SU-DHL-6 (cell line): ENCODE data around the gene PPP1R11.
"Not testable (repeated sequence)": the region's sequence is repeated elsewhere in the genome, so short reads cannot be mapped to it uniquely, and the experiment has no call there.

ENCODE experiments used
- H2AFZ ChIP-seq: fragments of 200-600 bp; sonication (generic); 2 replicates; pipeline ENCODE4 v1.6.1; 2014; ENCODE audit warnings: low read depth, mild to moderate bottlenecking, moderate library complexity, mixed read lengths, antibody characterized with exemption, low read length; ENCODE audit not compliant: severe bottlenecking
- H3F3A ChIP-seq: fragments of 200-600 bp; shearing (Covaris generic); 2 replicates; pipeline ENCODE4 v1.6.0; 2016; ENCODE audit warnings: antibody characterized with exemption, mild to moderate bottlenecking; ENCODE audit not compliant: insufficient read depth
- H3K27ac ChIP-seq: fragments of 200-600 bp; sonication (generic); 2 replicates; pipeline ENCODE4 v1.5.1; 2016; ENCODE audit warnings: low read depth, mild to moderate bottlenecking, low read length, moderate library complexity, mixed read lengths
- H3K27me3 ChIP-seq: fragments of 200-600 bp; sonication (generic), shearing (Covaris generic); 2 replicates; pipeline ENCODE4 v1.6.0; 2014; ENCODE audit warnings: mild to moderate bottlenecking, low read length
- H3K36me3 ChIP-seq: fragments of 200-600 bp; sonication (generic); 2 replicates; pipeline ENCODE4 v1.6.1; 2014; ENCODE audit warnings: mild to moderate bottlenecking, low read length, mixed read lengths
- H3K4me2 ChIP-seq: fragments of 300-600, 200-600 bp; shearing (Covaris generic), sonication (generic); 2 replicates; pipeline ENCODE4 v1.6.0; 2014; ENCODE audit warnings: low read length, low read depth, mild to moderate bottlenecking; ENCODE audit not compliant: poor library complexity, severe bottlenecking
- H3K4me3 ChIP-seq: fragments of 200-600 bp; sonication (generic); 2 replicates; pipeline ENCODE4 v1.5.1; 2014; ENCODE audit warnings: antibody characterized with exemption, low read length, mild to moderate bottlenecking, mixed read lengths; ENCODE audit not compliant: insufficient read depth, poor library complexity, severe bottlenecking
- H3K79me2 ChIP-seq: fragments of 200-600 bp; sonication (generic); 2 replicates; pipeline ENCODE4 v1.6.1; 2014; ENCODE audit warnings: mild to moderate bottlenecking, low read length, moderate library complexity; ENCODE audit not compliant: insufficient read depth
- H3K9ac ChIP-seq: fragments of 200-600 bp; sonication (generic); 2 replicates; pipeline ENCODE4 v1.7.0; 2014; ENCODE audit warnings: mild to moderate bottlenecking, low read length
- H3K9me2 ChIP-seq: fragments of 200-600 bp; sonication (generic); replicated peaks from 2 replicates; pipeline ENCODE4 v1.6.1; 2014; ENCODE audit warnings: low read length; ENCODE audit not compliant: insufficient read depth
- H3K9me3 ChIP-seq: fragments of 200-600 bp; sonication (generic); 2 replicates; pipeline ENCODE4 v1.6.1; 2014; ENCODE audit warnings: low read length, mixed read lengths; ENCODE audit not compliant: insufficient read depth
- H4K20me1 ChIP-seq: fragments of 200-600 bp; sonication (generic); 2 replicates; pipeline ENCODE4 v1.6.1; 2014; ENCODE audit warnings: low read depth, mild to moderate bottlenecking, antibody characterized with exemption, low read length, moderate library complexity, mixed read lengths
- EZH2phosphoT487 ChIP-seq: fragments of 200-600 bp; sonication (generic), shearing (Covaris generic); conservative IDR thresholded peaks from 2 replicates; pipeline ENCODE4 v1.6.1; 2018; ENCODE audit warnings: mild to moderate bottlenecking, antibody characterized with exemption, low read length, moderate library complexity, mixed read lengths
- TF ChIP-seq, protein P1 (sequence below): fragments of 200-600 bp; sonication (generic); IDR thresholded peaks from one replicate; pipeline ENCODE4 v1.5.1; 2017; ENCODE audit warnings: antibody characterized with exemption, mild to moderate bottlenecking, low read length, moderate library complexity; ENCODE audit not compliant: insufficient read depth, poor library complexity, severe bottlenecking

Gene PPP1R11

DNA sequence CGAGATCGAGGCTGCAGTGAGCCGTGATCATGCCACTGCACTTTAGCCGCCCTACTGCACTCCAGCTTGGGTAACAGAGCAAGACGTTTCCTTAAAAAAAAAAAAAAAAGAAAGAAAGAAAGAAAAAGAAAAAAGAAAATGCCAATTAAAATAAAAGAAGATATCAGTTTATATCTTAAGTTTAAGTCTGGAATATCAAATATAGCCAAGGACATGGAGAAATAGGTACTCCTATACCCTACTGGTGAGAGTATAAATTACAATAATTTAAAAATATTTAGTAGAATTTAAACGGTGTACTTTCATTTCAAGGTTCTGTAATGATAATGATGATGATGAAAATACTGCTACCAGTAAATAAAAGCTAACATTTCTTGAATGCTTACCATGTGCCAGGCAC, 49.7 kb downstream of the PPP1R11 start:
- Histone ChIP-seq H3F3A (no peaks in the 10 kb centered on the region), H3K9me2 (no peaks in the 10 kb centered on the region), H3K27me3 (no peaks in the 10 kb centered on the region), H3K36me3 (no peaks in the 10 kb centered on the region), H3K79me2 (no peaks in the 10 kb centered on the region), H3K4me2 (no peak overlapping the region), H4K20me1 (no peaks in the 10 kb centered on the region), H3K27ac (no peak overlapping the region), H3K9me3 (no peaks in the 10 kb centered on the region), H3K4me3 (no peak overlapping the region), H3K9ac (no peak overlapping the region), H2AFZ (no peak overlapping the region)
- no peak for TF ChIP-seq EZH2phosphoT487
- TF ChIP-seq, protein P1, sequence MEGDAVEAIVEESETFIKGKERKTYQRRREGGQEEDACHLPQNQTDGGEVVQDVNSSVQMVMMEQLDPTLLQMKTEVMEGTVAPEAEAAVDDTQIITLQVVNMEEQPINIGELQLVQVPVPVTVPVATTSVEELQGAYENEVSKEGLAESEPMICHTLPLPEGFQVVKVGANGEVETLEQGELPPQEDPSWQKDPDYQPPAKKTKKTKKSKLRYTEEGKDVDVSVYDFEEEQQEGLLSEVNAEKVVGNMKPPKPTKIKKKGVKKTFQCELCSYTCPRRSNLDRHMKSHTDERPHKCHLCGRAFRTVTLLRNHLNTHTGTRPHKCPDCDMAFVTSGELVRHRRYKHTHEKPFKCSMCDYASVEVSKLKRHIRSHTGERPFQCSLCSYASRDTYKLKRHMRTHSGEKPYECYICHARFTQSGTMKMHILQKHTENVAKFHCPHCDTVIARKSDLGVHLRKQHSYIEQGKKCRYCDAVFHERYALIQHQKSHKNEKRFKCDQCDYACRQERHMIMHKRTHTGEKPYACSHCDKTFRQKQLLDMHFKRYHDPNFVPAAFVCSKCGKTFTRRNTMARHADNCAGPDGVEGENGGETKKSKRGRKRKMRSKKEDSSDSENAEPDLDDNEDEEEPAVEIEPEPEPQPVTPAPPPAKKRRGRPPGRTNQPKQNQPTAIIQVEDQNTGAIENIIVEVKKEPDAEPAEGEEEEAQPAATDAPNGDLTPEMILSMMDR = no peak

DNA sequence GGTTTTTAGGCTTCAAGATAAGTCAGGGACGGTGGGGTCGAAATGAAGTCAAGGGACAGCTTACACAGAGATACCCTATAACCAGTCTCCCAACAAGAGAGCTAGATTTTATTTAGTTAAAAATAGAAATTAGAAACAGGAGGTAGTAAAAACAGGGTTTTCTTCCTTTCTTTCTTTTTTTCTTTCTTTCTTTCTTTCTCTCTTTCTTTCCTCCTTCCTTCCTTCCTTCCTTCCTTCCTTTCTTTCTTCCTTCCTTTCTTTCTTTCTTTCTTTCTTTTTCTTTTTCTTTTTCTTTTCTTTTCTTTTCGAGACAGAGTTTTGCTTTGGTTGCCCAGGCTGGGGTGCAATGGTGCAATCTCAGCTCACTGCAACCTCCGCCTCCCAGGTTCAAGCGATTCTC, 51.7 kb downstream of the PPP1R11 start:
- H3K4me2 ChIP-seq, H2AFZ ChIP-seq, H3K79me2 ChIP-seq, H3K27me3 ChIP-seq, H3K9ac ChIP-seq, H3K36me3 ChIP-seq, H4K20me1 ChIP-seq, H3K4me3 ChIP-seq, H3K9me3 ChIP-seq, H3F3A ChIP-seq, H3K9me2 ChIP-seq, H3K27ac ChIP-seq: not testable (repeated sequence)
